Erythroblast (primary cell): Measurements from ENCODE around the gene EPHB1.

Experiments used
- DNase-seq, 2 experiments: peaks; one replicate each; lab custom pipeline; 2025; lab: John Stamatoyannopoulos, UW
- GATA1 ChIP-seq: IDR thresholded peaks from 2 replicates; pipeline ENCODE4 v1.6.1; 2011; ENCODE audit warnings: low read depth, mild to moderate bottlenecking, control low read depth, low read length, moderate library complexity
- POLR2A ChIP-seq: IDR thresholded peaks from 2 replicates; pipeline ENCODE4 v1.6.1; 2011; ENCODE audit warnings: mild to moderate bottlenecking, low read length

The EPHB1 gene

DNA sequence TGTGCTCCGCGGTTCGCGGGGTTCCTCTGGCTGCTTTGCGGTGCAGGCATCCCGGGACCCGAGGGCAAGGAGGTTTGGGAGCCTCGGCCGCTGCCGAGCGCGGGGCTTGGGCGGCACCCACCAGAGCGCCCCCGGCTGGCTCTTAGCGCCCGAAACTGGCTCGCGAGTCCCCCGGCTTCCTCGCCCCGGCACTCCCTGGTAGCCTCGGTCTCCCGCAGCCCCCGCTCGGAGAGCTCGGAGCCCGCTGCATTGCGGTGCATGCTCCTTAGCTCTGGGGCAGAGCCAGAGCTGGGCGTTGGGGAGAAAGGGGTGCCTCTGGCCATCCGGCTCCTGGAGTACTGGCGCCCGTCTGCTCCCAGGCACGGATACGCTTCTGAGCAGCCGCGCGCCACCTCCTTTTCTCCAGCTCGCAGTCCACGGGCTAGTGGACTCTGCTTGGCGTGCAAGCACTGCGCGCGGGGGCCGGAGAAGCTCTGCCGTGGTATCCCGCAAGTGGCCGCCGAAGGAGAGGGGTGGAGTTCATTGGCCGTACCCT, 753 bp downstream of the EPHB1 start:
- DNase-seq: no peak
- TF ChIP-seq POLR2A (no peak), GATA1 (no peak)

DNA sequence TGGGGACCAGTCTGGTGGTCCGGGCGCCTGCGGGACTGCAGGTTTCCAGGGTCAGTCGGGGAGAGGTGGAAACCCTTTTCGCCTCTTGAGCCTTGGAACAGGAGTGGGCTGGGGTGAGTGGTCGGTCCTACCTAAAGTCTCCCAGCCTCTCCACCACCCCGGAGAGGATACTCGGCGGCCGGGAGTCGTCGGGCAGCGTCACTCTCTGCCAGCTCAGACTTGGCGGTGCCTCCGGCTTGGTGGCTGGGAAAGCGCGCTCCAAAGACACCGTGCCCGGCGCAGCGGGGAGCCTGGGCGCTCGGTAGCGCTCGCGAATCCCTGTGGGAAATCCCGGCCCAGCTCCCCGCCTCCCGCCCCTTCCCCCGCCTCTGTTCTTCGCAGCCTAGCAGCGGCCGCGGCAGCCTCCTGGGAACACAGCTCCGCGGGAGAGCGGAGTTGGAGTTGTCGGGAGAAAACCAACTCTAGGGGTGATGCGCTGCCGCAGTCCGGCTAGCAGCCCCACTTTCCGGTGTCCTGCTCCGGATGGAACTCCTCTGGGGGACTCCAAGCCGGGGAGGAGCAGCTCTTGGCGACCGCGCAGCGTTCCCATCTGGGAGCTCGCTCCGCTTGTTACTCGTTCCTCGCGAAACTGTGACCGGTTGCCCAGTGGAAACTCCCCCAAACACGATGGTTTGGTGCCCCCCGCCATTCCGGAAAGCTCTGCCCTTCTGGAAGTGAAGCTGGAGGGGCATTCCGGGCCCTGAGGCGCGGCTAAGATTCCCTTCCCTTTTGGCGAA, 1.4 kb downstream of the EPHB1 start:
- no peak for TF ChIP-seq POLR2A
- no peak for TF ChIP-seq GATA1
- DNase-seq: no peak

- no peak for DNase-seq
- TF ChIP-seq GATA1 (no peak), POLR2A (no peak)
Observed at GRCh38 chr3:134797057-134797740, 2.1 kb downstream of the EPHB1 start.

DNA sequence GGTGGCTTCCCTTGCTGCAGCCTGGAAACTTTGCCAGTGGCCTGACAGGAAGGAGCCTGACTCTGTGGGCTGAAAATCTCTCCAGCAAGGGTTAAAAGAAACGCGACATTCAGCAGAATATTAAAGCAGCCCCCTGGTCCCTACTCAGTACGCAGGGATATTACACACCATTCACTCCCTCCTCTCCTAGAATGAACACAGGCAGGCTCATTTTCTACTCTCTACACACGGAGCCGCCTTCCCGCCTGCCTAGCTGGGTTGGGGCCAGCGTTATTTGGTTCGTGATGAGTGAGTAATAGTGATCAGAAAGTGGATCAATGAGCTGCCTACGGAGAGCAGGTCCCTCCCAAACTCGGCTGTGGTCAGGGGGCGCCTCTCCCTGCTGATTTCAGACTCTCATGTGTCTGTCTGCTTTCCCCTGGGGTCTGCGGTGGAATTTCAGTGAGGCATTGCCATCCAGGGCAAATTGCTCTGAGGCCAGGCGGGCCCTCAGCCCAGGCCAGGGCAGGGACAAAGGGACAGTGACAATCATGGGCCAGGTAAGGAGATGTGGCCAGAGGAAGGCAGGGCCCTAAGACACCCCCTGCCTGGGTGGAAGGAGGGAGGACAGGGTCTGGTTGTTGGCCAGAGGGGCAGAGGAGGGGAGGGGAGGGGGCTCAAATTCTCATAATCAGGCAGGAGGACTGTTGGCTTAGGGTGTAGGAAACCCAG, 2.8 kb downstream of the EPHB1 start:
- TF ChIP-seq GATA1: no peak
- no peak for TF ChIP-seq POLR2A
- DNase-seq: no peak

DNA sequence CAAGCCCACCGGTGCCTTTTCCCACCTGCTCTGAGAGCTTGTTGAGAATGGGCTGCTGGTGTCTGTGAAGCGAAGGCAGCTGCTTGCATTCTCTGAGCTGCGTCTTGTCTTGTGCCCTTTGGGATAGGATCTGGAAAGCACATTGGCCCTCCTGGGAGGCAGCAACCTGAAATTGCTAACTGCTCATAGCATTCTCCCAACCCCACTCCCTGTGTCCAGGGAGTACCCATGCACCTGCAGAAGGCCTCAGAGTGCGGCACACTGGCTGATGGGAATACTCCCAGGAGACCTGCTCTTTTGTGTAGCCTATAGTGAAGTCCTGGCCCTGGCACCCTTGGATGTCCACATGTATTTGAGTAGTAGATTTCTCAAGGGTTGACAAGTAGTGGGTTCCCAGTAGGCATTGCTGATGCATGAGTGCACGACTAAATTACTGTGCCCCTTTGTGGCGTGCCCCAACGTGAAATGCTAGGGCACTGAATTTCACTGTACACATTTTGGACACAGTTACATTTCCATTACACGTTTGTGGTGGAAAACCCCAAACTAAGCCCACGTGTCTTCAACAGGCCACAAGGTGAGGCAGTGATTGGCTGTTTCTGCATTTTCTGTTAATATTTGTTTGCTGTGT, 3.7 kb downstream of the EPHB1 start:
- TF ChIP-seq POLR2A: no peak
- TF ChIP-seq GATA1: no peak
- DNase-seq: no peak

DNA sequence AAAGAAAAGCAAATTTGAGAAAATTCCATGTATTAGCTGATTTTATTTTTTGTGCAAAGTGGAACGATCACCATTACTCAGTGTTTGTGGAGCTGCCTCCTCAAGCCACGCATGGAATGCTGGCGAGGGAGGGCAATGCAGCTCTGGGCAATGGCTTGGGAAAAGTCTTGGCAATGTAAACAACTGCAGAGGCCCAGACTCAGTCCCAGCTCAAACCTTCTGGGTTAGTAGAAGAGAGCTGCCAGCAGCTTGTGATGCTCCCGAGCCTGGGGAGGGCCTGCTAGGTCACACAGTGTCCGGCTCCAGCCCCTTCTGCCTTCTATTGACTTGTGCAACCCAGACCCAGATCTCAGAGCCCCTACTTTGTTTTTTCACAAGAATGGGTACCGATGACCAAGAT, 4.3 kb downstream of the EPHB1 start:
- no peak for TF ChIP-seq GATA1
- no peak for TF ChIP-seq POLR2A
- no peak for DNase-seq

DNA sequence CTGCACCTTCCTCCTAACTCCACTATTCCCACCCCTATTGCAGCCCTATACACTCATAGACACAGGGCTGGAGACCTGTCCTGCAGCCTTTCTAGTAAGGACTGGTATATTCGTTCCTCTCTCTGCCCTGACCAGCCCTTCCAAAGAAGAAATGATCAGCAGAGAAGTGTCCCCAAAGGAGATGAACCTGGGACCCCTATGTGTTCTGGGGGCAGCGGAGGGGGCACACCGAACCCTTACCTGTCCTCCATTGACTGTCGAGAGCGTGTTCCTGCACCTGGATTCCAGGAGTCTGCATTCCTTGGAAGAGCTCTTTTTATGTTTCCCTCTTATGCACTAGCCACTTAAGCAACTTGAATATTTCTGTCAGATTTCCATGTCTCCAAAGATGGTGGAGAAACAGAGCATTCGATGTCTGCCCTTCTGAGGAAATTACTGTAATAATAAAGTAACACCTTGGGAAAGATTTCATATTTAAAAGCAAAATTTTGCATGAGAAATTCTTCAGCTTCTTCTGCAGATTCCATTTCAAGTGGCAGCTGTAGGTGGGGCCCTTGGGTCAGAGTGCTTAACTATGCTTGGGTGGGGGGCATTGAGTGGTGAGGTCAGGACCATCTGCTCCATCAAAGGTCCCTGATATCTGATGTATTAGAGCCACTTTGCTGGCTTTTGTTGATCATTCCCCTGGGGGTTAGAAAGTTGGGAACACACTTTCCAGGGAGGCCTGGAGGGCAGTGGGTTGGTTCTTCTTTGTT, 6.3 kb downstream of the EPHB1 start:
- TF ChIP-seq GATA1 (no peak), POLR2A (no peak)
- DNase-seq: no peak

DNA sequence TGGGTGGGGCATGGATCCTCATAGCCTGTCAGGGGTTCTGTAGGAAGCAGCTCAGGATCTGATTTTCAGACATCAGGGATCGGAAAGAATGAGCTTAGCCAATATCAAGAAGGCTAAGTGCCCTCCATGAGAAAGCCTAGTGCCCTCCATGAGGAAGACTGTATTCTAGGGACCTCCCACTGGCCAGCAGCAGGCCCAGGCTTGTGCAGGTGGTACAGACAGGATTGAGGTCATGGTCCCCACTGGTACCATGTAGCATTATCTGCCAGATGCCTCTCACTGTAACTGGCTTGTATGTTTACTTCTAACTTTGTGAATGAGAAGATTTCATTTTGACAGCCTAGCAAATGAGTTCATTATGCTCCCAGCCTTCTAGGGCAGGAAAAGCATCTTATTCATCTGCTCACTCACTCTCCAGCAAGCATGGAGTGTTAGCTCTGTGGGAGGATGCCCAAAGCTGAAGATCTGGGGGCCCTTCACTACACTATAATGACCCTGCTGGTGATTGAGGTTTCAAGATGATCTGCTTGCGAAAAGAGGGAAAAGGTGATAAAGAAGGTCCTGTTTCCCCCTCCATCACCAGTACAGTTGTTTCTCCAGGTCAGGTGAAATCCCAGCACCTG, 7.5 kb downstream of the EPHB1 start:
- TF ChIP-seq POLR2A (no peak), GATA1 (no peak)
- no peak for DNase-seq

DNA sequence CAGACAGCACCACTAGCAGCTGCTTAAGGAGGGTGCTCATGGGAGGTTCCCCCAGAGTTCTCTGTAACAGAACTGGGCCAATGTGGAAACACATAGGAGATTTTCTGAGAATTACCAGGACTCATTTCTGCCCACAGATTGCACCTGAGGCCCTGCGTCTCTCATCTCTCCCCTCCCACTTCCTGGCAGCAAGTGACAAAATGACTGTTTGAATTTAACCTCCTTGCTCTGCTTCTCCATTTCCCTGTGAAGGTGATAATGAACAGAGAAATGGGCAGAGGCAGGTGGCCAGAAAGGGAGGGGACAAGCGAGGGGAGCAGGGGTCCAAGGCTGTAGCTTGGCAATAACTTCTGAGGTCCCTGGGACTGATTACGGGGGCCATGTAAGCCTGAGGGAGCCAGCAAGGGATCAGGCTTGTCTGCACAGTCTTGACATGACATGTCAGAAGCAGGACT, 8.0 kb downstream of the EPHB1 start:
- no peak for DNase-seq
- TF ChIP-seq POLR2A: no peak
- TF ChIP-seq GATA1: no peak

GRCh38 chr3:134803652-134804051, 8.6 kb downstream of the EPHB1 start:
- no peak for DNase-seq
- TF ChIP-seq POLR2A: no peak
- no peak for TF ChIP-seq GATA1

DNA sequence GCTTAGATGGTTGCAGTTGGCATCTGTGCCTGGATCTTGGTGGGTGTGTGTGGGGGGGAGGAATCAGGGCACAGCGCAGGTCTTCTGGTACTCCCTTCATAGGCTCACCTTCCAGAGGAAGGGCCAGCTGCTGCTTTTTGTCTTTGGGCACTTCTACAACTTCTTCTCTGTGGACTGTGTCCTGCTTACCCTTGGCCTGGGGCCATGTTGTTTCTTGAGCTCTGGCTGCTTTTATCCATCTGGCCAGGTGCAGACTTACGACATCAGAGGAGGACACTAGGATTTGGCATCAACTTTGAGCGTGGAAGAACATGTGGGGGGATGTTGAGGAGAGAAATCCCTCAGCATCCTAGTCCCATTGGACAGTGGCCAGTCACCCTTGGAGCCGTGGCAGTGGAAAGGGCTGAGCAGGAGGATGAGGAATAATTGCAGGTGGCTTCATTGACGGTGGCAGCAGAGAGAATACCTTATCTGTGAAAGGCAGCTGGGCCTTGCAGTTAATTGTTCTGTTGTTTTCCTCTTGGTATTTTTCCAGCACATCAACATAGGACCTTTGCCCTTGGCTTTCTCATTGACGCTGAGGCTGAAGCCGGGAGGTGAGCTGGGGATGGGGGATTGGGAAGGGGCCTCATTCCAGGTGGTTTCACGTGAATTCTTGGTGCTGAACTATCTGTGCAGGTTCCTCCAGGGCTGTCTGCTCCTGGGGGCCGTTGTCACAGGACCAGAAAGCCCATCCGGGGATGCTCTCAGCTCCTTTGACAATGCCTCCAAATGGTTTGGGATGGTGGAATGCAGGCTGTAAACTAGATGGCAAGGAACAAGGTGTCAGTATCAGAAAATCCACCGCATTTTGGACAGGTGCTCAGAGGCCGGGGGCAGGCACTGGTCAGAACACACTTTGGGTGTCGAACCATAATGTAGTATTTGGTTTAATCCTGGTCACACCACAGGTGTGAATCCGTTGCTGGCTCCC, 9.7 kb downstream of the EPHB1 start:
- DNase-seq: no peak
- no peak for TF ChIP-seq POLR2A
- TF ChIP-seq GATA1: no peak

GRCh38 chr3:134807189-134807588, 12.1 kb downstream of the EPHB1 start:
- TF ChIP-seq GATA1: no peak
- no peak for TF ChIP-seq POLR2A
- DNase-seq: no peak
